ENCODE data around the gene INTS15. TPM values are rescaled to one million over a fixed set of nuclear protein-coding genes. Genes with fewer than 3 reads are reported as not detected.

The INTS15 gene
- total RNA-seq, 1 experiment from 2014 or later = 24.3 TPM

- Histone ChIP-seq H3K4me2 (ENCODE audit: low read length) (no peak overlapping the region), H3K9me3 (ENCODE audit: control insufficient read depth in 1 of 2, insufficient read depth in 1 of 2, low read depth in 1 of 2, low read length in 2 of 2) (no peaks in the 10 kb centered on the region; a peak in 1 of 4 replicates), H2AFZ (ENCODE audit: low read depth, low read length, poor library complexity, severe bottlenecking) (no peak overlapping the region), H3K79me2 (ENCODE audit: insufficient read depth, low read length) (peaks cover 6% of the 10 kb centered on the region; the same call in 1 of the 2 replicates), H3K4me1 (ENCODE audit: control insufficient read depth in 1 of 2, insufficient read depth in 2 of 2, low read length in 2 of 2) (no peaks in the 10 kb centered on the region), H3K9ac (ENCODE audit: low read length) (no peak overlapping the region), H3K27ac (ENCODE audit: low read depth, low read length) (no peak overlapping the region), H3K27me3 (ENCODE audit: insufficient read depth, low read length) (no peaks in the 10 kb centered on the region), H4K20me1 (ENCODE audit: insufficient read depth) (no peaks in the 10 kb centered on the region), H3K4me3 (replicated peaks in 1 of 2; ENCODE audit: low read depth in 1 of 2, low read length in 2 of 2) (no peak overlapping the region), H3K9me2 (ENCODE audit: insufficient read depth) (no peaks in the 10 kb centered on the region), H3K36me3 (ENCODE audit: control insufficient read depth in 1 of 2, insufficient read depth in 2 of 2, low read length in 2 of 2) (peaks cover 11 to 53% of the 10 kb centered on the region in 2 experiments; a peak in 3 of 4 replicates)
- no peak for ATAC-seq
- ChIA-PET CTCF (no interaction called here), RAD21 (ENCODE audit: low non-redundant PET in 1 of 2, low total read pairs in 2 of 2, uncharacterized antibody in 2 of 2, unreplicated experiment in 2 of 2) (no interaction called here), POLR2A (no interaction called here)
- DNase-seq (ENCODE audit: low read depth, low spot score) = no peak
- no TSS peak for BruUV-seq (replicated peaks)
- intact Hi-C loops (cut with micrococcal nuclease) = no loop called here
- no peak for TF ChIP-seq RAD21 (IDR thresholded peaks at IDR 0.05; ENCODE audit: low read depth)
- no peak for TF ChIP-seq REST (IDR thresholded peaks at IDR 0.05; ENCODE audit: low read depth)
- no peak for TF ChIP-seq ZBTB33 (IDR thresholded peaks at IDR 0.05; ENCODE audit: extremely low read depth, insufficient replicate concordance, low read length)
- no peak for TF ChIP-seq EZH2phosphoT487 (IDR thresholded peaks at IDR 0.05; ENCODE audit: borderline replicate concordance)
- TF ChIP-seq CBX3 (IDR thresholded peaks at IDR 0.05; ENCODE audit: low read depth) = no peak
- no peak for TF ChIP-seq CEBPB (IDR thresholded peaks at IDR 0.05; ENCODE audit: low read depth)
- no peak for TF ChIP-seq FOSL1 (IDR thresholded peaks at IDR 0.05; ENCODE audit: low read depth)
- no peak for TF ChIP-seq ATF3 (IDR thresholded peaks at IDR 0.05)
- no peak for TF ChIP-seq YY1 (IDR thresholded peaks at IDR 0.05; ENCODE audit: extremely low read depth, insufficient replicate concordance, low read depth, low read length)
- no peak for TF ChIP-seq SP1 (IDR thresholded peaks at IDR 0.05; ENCODE audit: low read depth)
- no peak for TF ChIP-seq EGR1 (IDR thresholded peaks at IDR 0.05; ENCODE audit: low read depth)
- TF ChIP-seq ZFX (IDR thresholded peaks at IDR 0.05) = no peak
- no peak for TF ChIP-seq JUND (IDR thresholded peaks at IDR 0.05)
- TF ChIP-seq SRF (IDR thresholded peaks at IDR 0.05; ENCODE audit: low read depth) = no peak
Observed at GRCh38 chr7:6648815-6649104, 58.9 kb downstream of the INTS15 start.

Measured in HCT116 (cell line).